Measurements from ENCODE around the gene SLC10A7.
A peak's percentile ranks its signal among the peaks of the same experiment; 100 is the strongest.

Gene SLC10A7

GRCh38 chr4:146521541-146522097, at the start of gene SLC10A7:
Gene SLC10A7, minus strand, starts transcription at chr4:146521940. Its CDS starts 223 bp downstream, at chr4:146521717.
- DNase-seq (ENCODE audit: low read depth) = peak; percentile 52

GRCh38 chr4:146567396-146567795, 45.7 kb upstream of the SLC10A7 start:
- no peak for DNase-seq (ENCODE audit: low read depth)

GRCh38 chr4:146564492-146564891, 42.8 kb upstream of the SLC10A7 start:
- no peak for DNase-seq (ENCODE audit: low read depth)

DNA sequence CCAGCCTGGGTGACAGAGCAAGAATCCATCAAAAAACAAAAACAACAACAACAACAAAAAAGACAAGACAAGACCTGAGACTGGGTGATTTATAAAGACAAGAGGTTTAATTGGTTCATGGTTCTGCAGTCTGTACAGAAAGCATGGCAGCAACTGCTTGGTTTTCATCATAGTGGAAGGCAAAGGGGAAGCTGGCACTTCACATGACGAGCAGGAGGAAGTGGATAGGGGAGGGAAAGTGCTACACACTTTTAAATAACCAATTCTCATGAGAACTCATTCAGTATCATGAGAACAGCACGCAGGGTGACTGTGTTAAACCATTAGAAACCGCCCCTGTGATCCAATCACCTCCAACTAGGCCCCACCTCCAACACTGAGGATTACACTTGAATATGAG, 28.4 kb upstream of the SLC10A7 start:
- DNase-seq (ENCODE audit: low read depth) = no peak

GRCh38 chr4:146548443-146548842, 26.7 kb upstream of the SLC10A7 start:
- DNase-seq (ENCODE audit: low read depth) = no peak

GRCh38 chr4:146545102-146545501, 23.4 kb upstream of the SLC10A7 start:
- DNase-seq (ENCODE audit: low read depth) = no peak

- no peak for DNase-seq (ENCODE audit: low read depth)
Measured at GRCh38 chr4:146534178-146534577, 12.4 kb upstream of the SLC10A7 start.

DNA sequence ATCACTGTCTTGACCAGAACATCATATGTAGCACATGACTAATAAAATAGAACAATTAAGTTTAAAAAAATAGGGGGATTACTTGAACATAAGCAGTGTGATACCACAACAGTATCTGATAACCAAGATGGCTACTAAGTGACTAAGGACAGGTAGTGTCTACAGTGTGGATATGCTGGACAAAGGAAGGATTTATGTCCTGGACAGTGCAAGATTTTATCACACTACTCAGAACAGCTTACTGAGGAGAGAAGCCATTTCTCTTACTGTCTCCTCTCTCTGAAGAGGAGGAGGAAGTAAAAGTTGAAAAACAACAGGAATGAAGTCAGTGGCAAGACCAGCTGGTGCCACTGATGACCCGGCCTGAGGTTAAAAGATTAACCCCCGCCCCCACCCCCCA, 4.0 kb upstream of the SLC10A7 start:
- no peak for DNase-seq (ENCODE audit: low read depth)

DNA sequence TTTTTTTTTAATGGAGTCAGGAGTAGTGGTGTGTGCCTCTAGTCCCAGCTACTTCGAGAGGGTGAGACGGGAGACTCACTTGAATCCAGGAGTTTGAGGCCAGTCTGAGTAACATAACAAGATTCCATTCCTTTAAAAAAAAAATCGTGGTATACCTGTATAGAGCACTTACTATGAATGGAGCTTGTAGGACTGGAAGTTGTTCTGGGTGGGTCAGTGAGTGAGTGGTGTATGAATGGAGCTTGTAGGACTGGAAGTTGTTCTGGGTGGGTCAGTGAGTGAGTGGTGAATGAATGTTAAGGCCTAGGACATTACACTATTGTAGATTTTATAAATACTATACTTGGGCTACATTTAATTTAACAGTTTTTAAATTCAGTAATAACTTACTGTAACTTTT, 2.9 kb upstream of the SLC10A7 start:
- no peak for DNase-seq (ENCODE audit: low read depth)

- DNase-seq (ENCODE audit: low read depth) = no peak
Measured at GRCh38 chr4:146522869-146523205, 1.1 kb upstream of the SLC10A7 start.

GRCh38 chr4:146522098-146522868, 543 bp upstream of the SLC10A7 start:
- DNase-seq (ENCODE audit: low read depth) = peak; percentile 78

DNA sequence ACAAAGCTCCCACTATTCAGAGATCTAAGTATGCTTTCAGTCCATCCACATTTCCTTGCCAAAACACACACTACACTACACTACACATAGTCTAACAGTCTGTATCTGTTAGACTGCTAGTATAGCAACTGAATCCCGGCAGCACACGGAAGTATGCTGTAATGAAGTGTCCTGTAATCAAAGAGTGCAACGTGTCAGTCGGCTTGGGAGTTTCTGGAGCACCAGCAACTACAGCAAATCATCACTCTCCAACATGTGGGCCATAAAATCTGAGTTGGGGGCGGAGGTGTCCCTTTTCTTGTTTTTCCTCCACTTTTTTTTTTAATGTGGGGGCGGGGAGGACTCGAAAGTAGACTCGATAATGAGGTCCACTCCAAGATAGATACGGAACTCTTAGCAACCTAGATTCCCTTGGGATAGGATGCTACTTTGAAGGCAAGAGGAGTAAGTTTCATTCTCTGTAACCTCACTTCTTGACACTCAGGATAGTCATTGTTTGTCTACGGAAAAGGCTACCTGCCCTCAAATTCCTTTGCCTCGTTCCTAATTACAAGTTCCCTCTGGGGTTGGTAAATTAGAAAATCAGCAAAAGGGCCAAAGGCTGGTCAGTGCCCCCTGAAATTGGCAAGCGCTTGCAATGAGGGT, 722 bp downstream of the SLC10A7 start:
- peak; percentile 4 for DNase-seq (ENCODE audit: low read depth)

GRCh38 chr4:146514651-146515357, 6.9 kb downstream of the SLC10A7 start:
- DNase-seq (ENCODE audit: low read depth) = no peak

- DNase-seq (ENCODE audit: low read depth) = no peak
Measured at GRCh38 chr4:146513548-146513947, 8.2 kb downstream of the SLC10A7 start.

DNA sequence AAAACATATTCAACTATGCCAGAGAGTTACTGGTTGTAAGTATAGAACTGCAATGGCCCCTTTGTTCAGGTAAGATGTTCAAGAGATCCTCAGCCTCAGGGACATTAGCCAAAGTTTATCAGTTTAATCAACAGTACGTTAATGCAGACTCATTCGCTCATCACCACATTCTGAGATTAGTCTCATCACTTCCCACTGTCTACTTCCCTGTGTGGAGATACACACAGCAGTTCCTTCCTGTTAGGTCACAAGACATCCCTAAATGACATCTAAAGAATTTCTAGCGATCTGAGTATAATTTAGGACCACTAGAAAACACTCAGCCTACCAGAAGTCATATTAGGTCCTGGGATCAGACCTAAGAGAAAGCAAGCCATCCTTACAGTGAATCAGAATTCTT, 10.4 kb downstream of the SLC10A7 start:
- DNase-seq (ENCODE audit: low read depth) = no peak

DNA sequence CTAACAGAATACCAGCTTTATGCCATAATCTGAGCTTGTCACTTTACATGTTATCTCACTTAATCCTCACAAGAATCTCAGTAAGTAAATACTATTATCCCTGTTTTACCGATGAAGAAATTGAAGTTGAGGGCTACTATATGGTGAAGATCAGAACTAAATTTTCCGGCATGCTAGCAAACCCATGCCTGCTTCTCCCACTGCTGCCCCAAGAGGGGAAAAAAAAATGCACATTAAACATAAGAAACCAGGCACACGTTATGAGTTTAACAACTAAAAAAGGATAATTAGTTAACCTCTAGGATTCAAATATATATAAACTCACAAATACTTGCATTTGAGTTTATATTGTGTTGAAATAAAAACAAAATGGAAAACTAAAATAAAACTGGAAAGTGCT, 10.8 kb downstream of the SLC10A7 start:
- DNase-seq (ENCODE audit: low read depth) = no peak

DNA sequence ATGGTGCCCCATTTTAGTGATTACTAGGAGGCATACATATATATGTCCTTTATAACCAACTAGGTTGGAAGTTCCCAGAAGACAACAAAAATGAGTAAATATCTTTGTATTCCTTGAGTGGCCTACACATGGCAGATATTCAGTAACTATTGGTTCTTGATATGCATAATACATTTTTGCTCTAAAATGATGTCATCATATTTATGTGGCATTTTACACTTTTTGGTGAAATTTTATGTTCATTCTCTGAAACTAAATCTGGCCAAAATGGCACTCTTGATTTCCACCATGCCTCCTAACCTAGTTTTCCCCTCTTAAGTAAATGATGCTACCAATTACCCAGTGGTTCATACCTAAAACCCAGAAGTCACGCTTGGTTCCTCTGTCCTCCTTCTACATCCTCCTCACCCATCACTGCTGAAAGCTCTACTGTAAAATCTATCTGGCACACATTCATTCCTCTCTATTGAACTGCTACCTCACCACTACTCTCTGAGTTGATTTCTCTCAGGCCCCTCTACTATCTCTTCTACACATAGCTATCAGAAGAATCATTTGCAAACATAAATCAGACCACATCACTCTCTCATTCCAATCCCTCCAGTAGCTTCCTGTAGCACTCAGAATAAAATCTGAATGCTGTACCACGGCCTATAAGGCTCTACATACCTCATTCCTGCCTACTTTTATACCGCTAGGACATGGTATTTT, 13.4 kb downstream of the SLC10A7 start:
- no peak for DNase-seq (ENCODE audit: low read depth)

GRCh38 chr4:146507632-146508031, 14.1 kb downstream of the SLC10A7 start:
- no peak for DNase-seq (ENCODE audit: low read depth)

- DNase-seq (ENCODE audit: low read depth) = no peak
Measured at GRCh38 chr4:146506272-146506671, 15.5 kb downstream of the SLC10A7 start.

DNA sequence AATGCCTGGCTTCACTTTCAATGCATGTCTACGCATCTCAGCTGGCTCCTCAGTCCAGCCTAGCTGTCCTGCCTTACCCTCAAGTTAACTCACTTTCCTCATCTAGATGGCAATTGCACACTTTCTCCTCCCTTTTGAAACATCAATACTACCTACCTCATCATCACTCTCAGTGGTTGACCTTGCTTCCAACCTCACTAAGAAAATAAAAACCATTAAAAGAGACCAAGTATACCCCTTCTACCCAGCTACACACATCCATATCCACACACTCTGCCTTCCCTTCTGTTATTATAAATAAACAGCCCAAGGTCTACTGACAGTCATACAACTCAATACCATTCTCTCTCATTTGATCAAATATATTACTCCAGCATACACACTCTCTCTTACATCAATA, 21.5 kb downstream of the SLC10A7 start:
- no peak for DNase-seq (ENCODE audit: low read depth)

- no peak for DNase-seq (ENCODE audit: low read depth)
Measured at GRCh38 chr4:146498291-146498690, 23.4 kb downstream of the SLC10A7 start.

GRCh38 chr4:146495269-146495668, 26.5 kb downstream of the SLC10A7 start:
- DNase-seq (ENCODE audit: low read depth) = no peak

Measured in activated T-cell treated with anti-CD3 and anti-CD28 coated beads for 1 hour (primary cell).